ENCODE results near the gene FARP1.

- TF ChIP-seq CTCF (IDR thresholded peaks at IDR 0.05; ENCODE audit: insufficient read depth, low read length, poor library complexity, severe bottlenecking) (no peak), EZH2phosphoT487 (conservative IDR thresholded peaks at IDR 0.05; ENCODE audit: low read length) (no peak)
Observed at GRCh38 chr13:98099627-98100026, 43.3 kb upstream of the FARP1 start.

Measured in SU-DHL-6 (cell line).